Neural cell (in vitro differentiated cells): Measurements from ENCODE around the gene TIMM44. TPM values are rescaled to one million over a fixed set of nuclear protein-coding genes. Genes with fewer than 3 reads are reported as not detected.
A peak's percentile ranks its signal among the peaks of the same experiment; 100 is the strongest.

ENCODE experiments used
- H2AFZ ChIP-seq: fragments of 200-600, 300-800 bp; sonication (generic), shearing (Covaris generic); 2 replicates; pipeline ENCODE4 v1.6.0; 2014; ENCODE audit warnings: low read depth, mild to moderate bottlenecking, antibody characterized with exemption, low read length, moderate library complexity
- H3F3A ChIP-seq: fragments of 200-600 bp; shearing (Covaris generic); 2 replicates; pipeline ENCODE4 v1.6.1; 2016; ENCODE audit warnings: mild to moderate bottlenecking, moderate library complexity, mixed read lengths, antibody characterized with exemption, low read length; ENCODE audit not compliant: insufficient read depth, poor library complexity, severe bottlenecking
- H3K27ac ChIP-seq: fragments of 200-600, 300-800 bp; sonication (generic), shearing (Covaris generic); 2 replicates; pipeline ENCODE4 v1.5.1; 2014; ENCODE audit warnings: mild to moderate bottlenecking, low read length, moderate library complexity
- H3K27me3 ChIP-seq: fragments of 300-800, 200-600 bp; sonication (generic), shearing (Covaris generic); 2 replicates; pipeline ENCODE4 v1.6.0; 2014; ENCODE audit warnings: mild to moderate bottlenecking, low read depth, low read length, moderate library complexity; ENCODE audit not compliant: insufficient read depth
- H3K36me3 ChIP-seq: fragments of 300-800, 200-600 bp; sonication (generic), shearing (Covaris generic); 2 replicates; pipeline ENCODE4 v1.5.1; 2014; ENCODE audit warnings: mild to moderate bottlenecking, antibody characterized with exemption, low read length, moderate library complexity; ENCODE audit not compliant: insufficient read depth
- H3K4me2 ChIP-seq: fragments of 300-800, 200-600 bp; sonication (generic), shearing (Covaris generic); 2 replicates; pipeline ENCODE4 v1.6.0; 2014; ENCODE audit warnings: mild to moderate bottlenecking, low read length
- H3K4me3 ChIP-seq: fragments of 300-800, 200-600 bp; sonication (generic), shearing (Covaris generic); 2 replicates; pipeline ENCODE4 v1.5.1; 2014; ENCODE audit warnings: mild to moderate bottlenecking, low read length, moderate library complexity
- H3K79me2 ChIP-seq: fragments of 200-600 bp; shearing (Covaris generic); replicated peaks from 2 replicates; pipeline ENCODE4 v1.6.0; 2014; ENCODE audit warnings: mild to moderate bottlenecking, low read length, moderate library complexity; ENCODE audit not compliant: insufficient read depth
- H3K9ac ChIP-seq: fragments of 300-800, 200-600 bp; sonication (generic), shearing (Covaris generic); 2 replicates; pipeline ENCODE4 v1.6.1; 2016; ENCODE audit warnings: mild to moderate bottlenecking, low read length, mixed read lengths
- H3K9me2 ChIP-seq: fragments of 200-600 bp; shearing (Covaris generic); 2 replicates; pipeline ENCODE4 v1.6.1; 2016; ENCODE audit warnings: mild to moderate bottlenecking, low read length, mixed read lengths; ENCODE audit not compliant: insufficient read depth
- H3K9me3 ChIP-seq: fragments of 200-600, 300-800 bp; sonication (generic), shearing (Covaris generic); 2 replicates; pipeline ENCODE4 v1.6.1; 2016; ENCODE audit warnings: mild to moderate bottlenecking, mixed run types, low read length, moderate library complexity, mixed read lengths
- H4K20me1 ChIP-seq: fragments of 200-600 bp; shearing (Covaris generic); 2 replicates; pipeline ENCODE4 v1.6.1; 2016; ENCODE audit warnings: mild to moderate bottlenecking, mixed run types; ENCODE audit not compliant: insufficient read depth
- EP300 ChIP-seq: fragments of 450-650 bp; conservative IDR thresholded peaks from 2 replicates; pipeline ENCODE4 v1.6.1; 2014; ENCODE audit warnings: antibody characterized with exemption, mild to moderate bottlenecking, moderate library complexity; ENCODE audit not compliant: poor library complexity, severe bottlenecking
- EZH2 ChIP-seq: fragments of 200-600, 300-800 bp; shearing (Covaris generic), sonication (generic); IDR thresholded peaks from 2 replicates; pipeline ENCODE4 v1.6.1; 2014; ENCODE audit warnings: antibody characterized with exemption, low read length, borderline replicate concordance, mild to moderate bottlenecking; ENCODE audit not compliant: insufficient read depth, poor library complexity, severe bottlenecking
- MXI1 ChIP-seq: fragments of 450-650 bp; conservative IDR thresholded peaks from 2 replicates; pipeline ENCODE4 v1.6.1; 2014; ENCODE audit warnings: antibody characterized with exemption, mild to moderate bottlenecking; ENCODE audit not compliant: poor library complexity, severe bottlenecking
- POLR2AphosphoS5 ChIP-seq: IDR thresholded peaks from 2 replicates; pipeline ENCODE4 v1.6.1; 2012
- RAD21 ChIP-seq: fragments of 450-650 bp; conservative IDR thresholded peaks from 2 replicates; pipeline ENCODE4 v1.6.1; 2014; ENCODE audit warnings: antibody characterized with exemption, mild to moderate bottlenecking, moderate library complexity
- SMC3 ChIP-seq: fragments of 450-650 bp; conservative IDR thresholded peaks from 2 replicates; pipeline ENCODE4 v1.6.1; 2014; ENCODE audit warnings: antibody characterized with exemption, mild to moderate bottlenecking, moderate library complexity; ENCODE audit not compliant: poor library complexity
- TAF1 ChIP-seq: IDR thresholded peaks from 2 replicates; pipeline ENCODE4 v1.6.1; 2012; ENCODE audit warnings: low read depth
- polyA plus RNA-seq: library from polyadenylated mRNA; depleted of rRNA; stranded (reverse); fragments of >200 nt; gene quantifications from 2 replicates; pipeline ENCODE4 v1.2.3, GENCODE V29; 2014
- TF ChIP-seq, protein P1 (sequence below): fragments of 450-650 bp; IDR thresholded peaks from 2 replicates; pipeline ENCODE4 v1.5.1; 2014; ENCODE audit warnings: antibody characterized with exemption, mild to moderate bottlenecking, moderate library complexity; ENCODE audit not compliant: poor library complexity, severe bottlenecking
- TF ChIP-seq, protein P2 (sequence below): IDR thresholded peaks from 2 replicates; pipeline ENCODE4 v1.6.1; 2012; ENCODE audit warnings: borderline replicate concordance

The TIMM44 gene
- polyA plus RNA-seq, 1 donor from 2014 or later, result 48.3 TPM

DNA sequence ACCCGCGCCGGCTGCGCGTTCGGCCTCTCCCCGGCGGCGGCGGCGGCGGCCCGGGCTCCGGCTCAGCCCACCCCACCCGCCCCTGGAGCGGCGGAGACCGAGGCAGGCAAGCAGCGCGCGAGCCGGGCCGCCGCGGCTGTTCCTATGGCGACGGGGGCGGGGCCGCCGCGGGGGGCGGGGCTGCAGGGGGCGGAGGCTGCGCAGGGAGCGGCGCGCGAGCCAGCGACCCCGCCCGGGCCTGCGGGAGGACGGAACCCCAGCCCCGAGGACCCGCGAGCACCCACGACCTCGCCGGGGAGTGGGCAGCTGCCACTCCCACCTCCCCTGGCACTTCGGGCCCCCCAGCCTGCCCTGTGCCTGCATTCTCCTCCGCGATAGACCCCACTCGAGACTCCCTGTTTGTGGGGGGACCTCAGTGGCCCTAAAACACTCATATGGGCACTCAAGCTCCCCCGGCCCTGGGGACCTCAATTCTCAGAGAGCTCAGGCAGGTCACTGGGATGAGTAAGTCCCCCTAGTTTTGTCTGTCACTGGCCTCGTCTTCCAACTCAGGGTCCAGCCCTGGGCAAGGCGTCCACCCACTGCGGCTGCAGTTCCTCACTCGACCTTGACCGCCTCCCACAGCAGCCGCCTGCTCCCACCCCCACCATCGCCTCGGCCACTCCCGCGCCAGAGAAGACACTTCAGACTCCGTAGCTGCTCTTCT, 17.3 kb downstream of the TIMM44 start, which contains the start of gene CTXN1:
Gene CTXN1 (minus strand): TSS at position 115 of the 706 bp plus-strand sequence. CDS start 597 bp downstream, outside the sequence.
- Histone ChIP-seq H4K20me1 (peaks cover 10% of the 10 kb centered on the region), H3K9ac (peak within 1 kb of the TSS; percentile 89), H3K9me3 (no peaks in the 10 kb centered on the region), H3K9me2 (no peaks in the 10 kb centered on the region), H3F3A (no peaks in the 10 kb centered on the region), H3K4me3 (peak within 1 kb of the TSS; percentile 70), H2AFZ (no peak within 1 kb of the TSS), H3K36me3 (no peaks in the 10 kb centered on the region), H3K27me3 (no peaks in the 10 kb centered on the region), H3K79me2 (peaks cover 14% of the 10 kb centered on the region), H3K4me2 (peak within 1 kb of the TSS; percentile 48), H3K27ac (peak within 1 kb of the TSS; percentile 65)
- TF ChIP-seq POLR2AphosphoS5, result peak; percentile 66
- TF ChIP-seq, protein P1, sequence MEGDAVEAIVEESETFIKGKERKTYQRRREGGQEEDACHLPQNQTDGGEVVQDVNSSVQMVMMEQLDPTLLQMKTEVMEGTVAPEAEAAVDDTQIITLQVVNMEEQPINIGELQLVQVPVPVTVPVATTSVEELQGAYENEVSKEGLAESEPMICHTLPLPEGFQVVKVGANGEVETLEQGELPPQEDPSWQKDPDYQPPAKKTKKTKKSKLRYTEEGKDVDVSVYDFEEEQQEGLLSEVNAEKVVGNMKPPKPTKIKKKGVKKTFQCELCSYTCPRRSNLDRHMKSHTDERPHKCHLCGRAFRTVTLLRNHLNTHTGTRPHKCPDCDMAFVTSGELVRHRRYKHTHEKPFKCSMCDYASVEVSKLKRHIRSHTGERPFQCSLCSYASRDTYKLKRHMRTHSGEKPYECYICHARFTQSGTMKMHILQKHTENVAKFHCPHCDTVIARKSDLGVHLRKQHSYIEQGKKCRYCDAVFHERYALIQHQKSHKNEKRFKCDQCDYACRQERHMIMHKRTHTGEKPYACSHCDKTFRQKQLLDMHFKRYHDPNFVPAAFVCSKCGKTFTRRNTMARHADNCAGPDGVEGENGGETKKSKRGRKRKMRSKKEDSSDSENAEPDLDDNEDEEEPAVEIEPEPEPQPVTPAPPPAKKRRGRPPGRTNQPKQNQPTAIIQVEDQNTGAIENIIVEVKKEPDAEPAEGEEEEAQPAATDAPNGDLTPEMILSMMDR, result no peak
- TF ChIP-seq, protein P2, sequence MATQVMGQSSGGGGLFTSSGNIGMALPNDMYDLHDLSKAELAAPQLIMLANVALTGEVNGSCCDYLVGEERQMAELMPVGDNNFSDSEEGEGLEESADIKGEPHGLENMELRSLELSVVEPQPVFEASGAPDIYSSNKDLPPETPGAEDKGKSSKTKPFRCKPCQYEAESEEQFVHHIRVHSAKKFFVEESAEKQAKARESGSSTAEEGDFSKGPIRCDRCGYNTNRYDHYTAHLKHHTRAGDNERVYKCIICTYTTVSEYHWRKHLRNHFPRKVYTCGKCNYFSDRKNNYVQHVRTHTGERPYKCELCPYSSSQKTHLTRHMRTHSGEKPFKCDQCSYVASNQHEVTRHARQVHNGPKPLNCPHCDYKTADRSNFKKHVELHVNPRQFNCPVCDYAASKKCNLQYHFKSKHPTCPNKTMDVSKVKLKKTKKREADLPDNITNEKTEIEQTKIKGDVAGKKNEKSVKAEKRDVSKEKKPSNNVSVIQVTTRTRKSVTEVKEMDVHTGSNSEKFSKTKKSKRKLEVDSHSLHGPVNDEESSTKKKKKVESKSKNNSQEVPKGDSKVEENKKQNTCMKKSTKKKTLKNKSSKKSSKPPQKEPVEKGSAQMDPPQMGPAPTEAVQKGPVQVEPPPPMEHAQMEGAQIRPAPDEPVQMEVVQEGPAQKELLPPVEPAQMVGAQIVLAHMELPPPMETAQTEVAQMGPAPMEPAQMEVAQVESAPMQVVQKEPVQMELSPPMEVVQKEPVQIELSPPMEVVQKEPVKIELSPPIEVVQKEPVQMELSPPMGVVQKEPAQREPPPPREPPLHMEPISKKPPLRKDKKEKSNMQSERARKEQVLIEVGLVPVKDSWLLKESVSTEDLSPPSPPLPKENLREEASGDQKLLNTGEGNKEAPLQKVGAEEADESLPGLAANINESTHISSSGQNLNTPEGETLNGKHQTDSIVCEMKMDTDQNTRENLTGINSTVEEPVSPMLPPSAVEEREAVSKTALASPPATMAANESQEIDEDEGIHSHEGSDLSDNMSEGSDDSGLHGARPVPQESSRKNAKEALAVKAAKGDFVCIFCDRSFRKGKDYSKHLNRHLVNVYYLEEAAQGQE, result no peak

DNA sequence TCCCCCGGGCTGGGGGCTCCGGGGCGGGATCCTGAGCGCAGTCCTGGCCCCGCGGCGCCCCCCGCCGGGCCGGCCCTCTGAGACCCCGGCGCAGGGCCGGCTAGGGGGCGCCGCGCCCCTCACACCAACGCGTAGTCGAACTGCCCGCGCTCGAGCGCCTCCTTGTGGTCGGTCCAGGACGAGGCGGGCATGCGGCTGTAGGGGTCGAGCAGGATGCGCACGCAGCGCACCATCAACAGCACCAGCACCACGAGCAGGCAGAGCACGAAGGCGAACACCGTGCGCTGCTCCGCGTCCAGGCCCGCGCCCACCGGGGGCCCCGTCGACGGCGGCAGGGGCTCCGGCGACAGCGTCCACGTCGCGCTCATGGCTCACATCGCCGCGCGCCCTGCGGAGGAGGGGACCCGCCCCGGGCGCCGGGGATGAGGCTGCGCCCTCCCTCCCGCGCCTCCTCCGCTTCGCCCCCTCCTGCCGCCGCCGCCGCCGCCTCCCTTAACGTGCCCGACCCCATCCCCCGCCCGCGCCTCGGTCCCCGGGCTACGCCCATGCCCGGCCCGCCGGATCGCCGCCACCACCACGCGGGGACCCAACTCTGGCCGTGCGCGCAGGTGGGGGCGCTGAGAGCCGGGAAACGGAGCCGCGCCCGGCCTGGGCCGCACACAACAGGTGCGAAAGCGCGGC, 18.2 kb downstream of the TIMM44 start:
- Histone ChIP-seq H3K27ac (peak overlapping the region; percentile 65), H3K4me3 (peak overlapping the region; percentile 70), H3F3A (no peaks in the 10 kb centered on the region), H3K9me2 (no peaks in the 10 kb centered on the region), H3K4me2 (no peak overlapping the region), H3K79me2 (peaks cover 14% of the 10 kb centered on the region), H3K9ac (peak overlapping the region; percentile 89), H3K9me3 (no peaks in the 10 kb centered on the region), H4K20me1 (peaks cover 10% of the 10 kb centered on the region), H3K27me3 (no peaks in the 10 kb centered on the region), H2AFZ (no peak overlapping the region), H3K36me3 (no peaks in the 10 kb centered on the region)
- TF ChIP-seq, protein P2, result peak; percentile 49
- TF ChIP-seq RAD21, result peak; percentile 71
- TF ChIP-seq POLR2AphosphoS5, result peak; percentile 95
- TF ChIP-seq EP300, result peak; percentile 46
- peak; percentile 83 for TF ChIP-seq SMC3
- TF ChIP-seq EZH2, result no peak
- TF ChIP-seq, protein P1, result peak; percentile 99
- TF ChIP-seq TAF1, result peak; percentile 37
- TF ChIP-seq MXI1, result peak; percentile 90
